ENCODE measurements around the gene DUS1L.
"Not testable (repeated sequence)": the region's sequence is repeated elsewhere in the genome, so short reads cannot be mapped to it uniquely, and the experiment has no call there.

DNA sequence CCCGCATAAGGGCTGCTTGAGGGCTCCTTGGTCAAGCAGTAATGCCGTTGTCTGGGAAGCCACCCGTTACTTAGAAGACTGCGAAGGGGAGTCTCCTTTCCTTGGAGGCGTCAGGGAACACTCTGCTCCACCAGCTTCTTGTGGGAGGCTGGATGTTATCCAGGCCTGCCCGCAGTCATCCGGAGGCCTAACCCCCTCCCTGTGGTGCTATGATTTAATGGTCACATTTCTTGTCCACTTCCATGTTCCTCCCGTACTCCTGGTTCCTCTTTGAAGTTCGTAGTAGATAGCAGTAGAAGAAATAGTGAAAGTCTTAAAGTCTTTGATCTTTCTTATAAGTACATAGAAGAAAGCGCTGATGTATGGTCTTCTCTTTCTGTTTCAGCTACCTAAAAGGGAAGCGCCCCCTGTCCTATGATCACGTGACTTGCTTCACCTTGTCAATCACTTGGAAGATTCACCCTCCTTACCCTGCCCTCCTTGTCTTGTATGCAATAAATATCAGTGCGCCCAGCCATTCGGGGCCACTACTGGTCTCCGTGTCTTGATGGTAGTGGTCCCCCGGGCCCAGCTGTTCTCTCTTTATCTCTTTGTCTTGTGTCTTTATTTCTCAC lies 26.7 kb downstream of the DUS1L start:
- not testable (repeated sequence) for TF ChIP-seq POLR2A, EP300 (IDR thresholded peaks at IDR 0.05)
- TF ChIP-seq, protein P1, sequence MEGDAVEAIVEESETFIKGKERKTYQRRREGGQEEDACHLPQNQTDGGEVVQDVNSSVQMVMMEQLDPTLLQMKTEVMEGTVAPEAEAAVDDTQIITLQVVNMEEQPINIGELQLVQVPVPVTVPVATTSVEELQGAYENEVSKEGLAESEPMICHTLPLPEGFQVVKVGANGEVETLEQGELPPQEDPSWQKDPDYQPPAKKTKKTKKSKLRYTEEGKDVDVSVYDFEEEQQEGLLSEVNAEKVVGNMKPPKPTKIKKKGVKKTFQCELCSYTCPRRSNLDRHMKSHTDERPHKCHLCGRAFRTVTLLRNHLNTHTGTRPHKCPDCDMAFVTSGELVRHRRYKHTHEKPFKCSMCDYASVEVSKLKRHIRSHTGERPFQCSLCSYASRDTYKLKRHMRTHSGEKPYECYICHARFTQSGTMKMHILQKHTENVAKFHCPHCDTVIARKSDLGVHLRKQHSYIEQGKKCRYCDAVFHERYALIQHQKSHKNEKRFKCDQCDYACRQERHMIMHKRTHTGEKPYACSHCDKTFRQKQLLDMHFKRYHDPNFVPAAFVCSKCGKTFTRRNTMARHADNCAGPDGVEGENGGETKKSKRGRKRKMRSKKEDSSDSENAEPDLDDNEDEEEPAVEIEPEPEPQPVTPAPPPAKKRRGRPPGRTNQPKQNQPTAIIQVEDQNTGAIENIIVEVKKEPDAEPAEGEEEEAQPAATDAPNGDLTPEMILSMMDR (IDR thresholded peaks at IDR 0.05) = not testable (repeated sequence)
